H1 (cell line): ENCODE data around the gene SLC66A1. TPM values are rescaled to one million over a fixed set of nuclear protein-coding genes. Genes with fewer than 3 reads are reported as not detected.

Experiments
- polyA plus RNA-seq, 7 experiments: library from polyadenylated mRNA; depleted of rRNA in 3 of 7; stranded (reverse) in 5 of 7; unstranded in 2 of 7; fragments of >200 nt in 5 of 7; fragments of 200-250 nt in 2 of 7; gene quantifications; 1 replicate in 5 of 7; 2 replicates in 1 of 7; 4 replicates in 1 of 7; pipeline versions ENCODE4 v1.2.1 to v1.2.3, GENCODE V29; 2011 to 2013; ENCODE audit warnings: missing spikeins in 2 of 7, mixed read lengths in 2 of 7
- small RNA-seq: library from polyadenylated mRNA; stranded (forward); fragments of <200 nt; extraction: miRNeasy Mini kit (QIAGEN cat#:217004); gene quantifications from one replicate; pipeline ENCODE3, GENCODE V24; 2013; ENCODE audit not compliant: insufficient read depth
- total RNA-seq: library from RNA; stranded (reverse); fragmentation: NEBNext Ultra II Directional; extraction: Animal tissue kit (Norgen Biotek cat#: 25700); gene quantifications from 2 replicates; pipeline ENCODE4 v1.2.1, GENCODE V29; 2021

SLC66A1 gene
- total and polyA plus RNA-seq, 2 of the 8 experiments (the other 6 are each of a cell fraction or from before 2014, with no cell fraction given): 16.8 to 27.9 TPM

Small RNAs within 50 kb of the gene (small RNA-seq; reads per million reads assigned to genes)
- not detected for gene RNU6-1099P

Other genes with a start within 250 kb of the SLC66A1 start
- gene UBR4, start 102.1 kb upstream of the SLC66A1 start, total RNA-seq: 148 and 152 TPM in 2 replicates
- gene UBR4, start 102.1 kb upstream of the SLC66A1 start, polyA plus RNA-seq (2011; rRNA removed): 139 and 168 TPM in 2 replicates
- gene EMC1, start 60.8 kb upstream of the SLC66A1 start, total RNA-seq: 45.1 and 51.0 TPM in 2 replicates
- gene EMC1, start 60.8 kb upstream of the SLC66A1 start, polyA plus RNA-seq (2011; rRNA removed): 53.5 and 95.9 TPM in 2 replicates
- gene MRTO4, start 60.5 kb upstream of the SLC66A1 start, total RNA-seq: 54.5 and 64.3 TPM in 2 replicates
- 36.9 and 38.4 TPM in 2 replicates for gene MRTO4, start 60.5 kb upstream of the SLC66A1 start, polyA plus RNA-seq (2011; rRNA removed)
- gene AKR7A3, start 23.6 kb upstream of the SLC66A1 start, total RNA-seq: 0.65 TPM in 2 replicates
- gene AKR7A3, start 23.6 kb upstream of the SLC66A1 start, polyA plus RNA-seq (2011; rRNA removed): 0.62 and 0.72 TPM in 2 replicates
- 32.0 and 34.5 TPM in 2 replicates for gene AKR7A2, start 182 bp upstream of the SLC66A1 start, total RNA-seq
- gene AKR7A2, start 182 bp upstream of the SLC66A1 start, polyA plus RNA-seq (2011; rRNA removed): 47.9 and 48.3 TPM in 2 replicates
- gene CAPZB, start 173.2 kb downstream of the SLC66A1 start, total RNA-seq: 371 TPM in 2 replicates
- gene CAPZB, start 173.2 kb downstream of the SLC66A1 start, polyA plus RNA-seq (2011; rRNA removed): 162 and 169 TPM in 2 replicates